GM23338 (cell line): Measurements from ENCODE around the gene LTB4R. TPM values are rescaled to one million over a fixed set of nuclear protein-coding genes. Genes with fewer than 3 reads are reported as not detected.

Experiments used
- ATAC-seq: fragments of 200-7000 bp; cut with Tn5 transposase; 3 replicates; pipeline ENCODE4 v1.9.1; 2020
- DNase-seq: peaks from one replicate; pipeline ENCODE4 v3.0.0-alpha.2; 2015; ENCODE audit warnings: low spot score
- H2AFZ ChIP-seq: fragments of 200-600 bp; sonication (generic); 2 replicates; pipeline ENCODE4 v1.8.0; 2016; ENCODE audit warnings: antibody characterized with exemption, mild to moderate bottlenecking, moderate library complexity
- H3F3A ChIP-seq: fragments of 200-600 bp; sonication (generic); replicated peaks from 2 replicates; pipeline ENCODE4 v1.8.0; 2017; ENCODE audit warnings: antibody characterized with exemption, mixed run types, low read depth
- H3K27ac ChIP-seq: fragments of 200-600 bp; sonication (generic); 2 replicates; pipeline ENCODE4 v1.6.1; 2016; ENCODE audit warnings: low read depth
- H3K27me3 ChIP-seq: fragments of 200-600 bp; sonication (generic); 2 replicates; pipeline ENCODE4 v1.8.0; 2016; ENCODE audit warnings: mild to moderate bottlenecking, mixed run types, moderate library complexity; ENCODE audit not compliant: insufficient read depth
- H3K36me3 ChIP-seq: fragments of 200-600 bp; sonication (generic); 2 replicates; pipeline ENCODE4 v1.8.0; 2016; ENCODE audit warnings: mild to moderate bottlenecking; ENCODE audit not compliant: insufficient read depth
- H3K4me1 ChIP-seq: fragments of 200-600 bp; sonication (generic); 2 replicates; pipeline ENCODE4 v1.8.0; 2016; ENCODE audit warnings: mild to moderate bottlenecking, moderate library complexity; ENCODE audit not compliant: insufficient read depth
- H3K4me2 ChIP-seq: fragments of 200-600 bp; sonication (generic); 2 replicates; pipeline ENCODE4 v1.7.1; 2017; ENCODE audit warnings: mixed run types
- H3K4me3 ChIP-seq: fragments of 200-600 bp; sonication (generic); 2 replicates; pipeline ENCODE4 v1.6.1; 2016; ENCODE audit warnings: mixed run types
- H3K79me2 ChIP-seq: fragments of 200-600 bp; sonication (generic); replicated peaks from 2 replicates; pipeline ENCODE4 v1.8.0; 2017; ENCODE audit warnings: mild to moderate bottlenecking; ENCODE audit not compliant: insufficient read depth
- H3K9me2 ChIP-seq: fragments of 200-600 bp; sonication (generic); 2 replicates; pipeline ENCODE4 v1.8.0; 2017; ENCODE audit not compliant: insufficient read depth
- H4K20me1 ChIP-seq: fragments of 200-600 bp; sonication (generic); replicated peaks from 2 replicates; pipeline ENCODE4 v1.8.0; 2017; ENCODE audit warnings: mild to moderate bottlenecking; ENCODE audit not compliant: insufficient read depth
- H3K27ac Mint-ChIP-seq: 2 replicates; pipeline ENCODE4 v1.8.0; 2020; ENCODE audit warnings: inconsistent platforms, mild to moderate bottlenecking, moderate library complexity, mixed read lengths
- H3K27me3 Mint-ChIP-seq: 3 replicates; pipeline ENCODE4 v1.8.0; 2022; ENCODE audit warnings: low read depth, mild to moderate bottlenecking, moderate library complexity, mixed read lengths, inconsistent platforms; ENCODE audit not compliant: insufficient read depth, poor library complexity
- H3K36me3 Mint-ChIP-seq: 3 replicates; pipeline ENCODE4 v1.8.0; 2021; ENCODE audit warnings: low read depth, mild to moderate bottlenecking, inconsistent platforms, moderate library complexity, mixed read lengths
- H3K4me1 Mint-ChIP-seq: 3 replicates; pipeline ENCODE4 v1.8.0; 2020; ENCODE audit warnings: mild to moderate bottlenecking, inconsistent platforms, mixed read lengths
- H3K4me3 Mint-ChIP-seq: 3 replicates; pipeline ENCODE4 v1.8.0; 2021; ENCODE audit warnings: moderate library complexity, mild to moderate bottlenecking, inconsistent platforms, mixed read lengths
- H3K9me3 Mint-ChIP-seq: 3 replicates; pipeline ENCODE4 v1.8.0; 2020; ENCODE audit warnings: moderate library complexity, mild to moderate bottlenecking, inconsistent platforms, mixed read lengths
- CREB1 ChIP-seq: fragments of 250-450 bp; sonication (Bioruptor Pico); IDR thresholded peaks from 2 replicates; pipeline ENCODE4 v1.5.0; 2020; ENCODE audit warnings: low read depth, mild to moderate bottlenecking, moderate library complexity
- CTCF ChIP-seq, 2 experiments: fragments of 200-600 bp in 1 of 2; sonication (generic) in 1 of 2; conservative IDR thresholded peaks; 2 replicates each; pipeline versions ENCODE4 v1.5.1 to v1.6.1; 2016 to 2017; ENCODE audit warnings: antibody characterized with exemption in 2 of 2, low read depth in 2 of 2, mild to moderate bottlenecking in 2 of 2, moderate library complexity in 1 of 2
- ZNF462 ChIP-seq: fragments of 250-450 bp; sonication (Bioruptor Pico); IDR thresholded peaks from 2 replicates; pipeline ENCODE4 v1.5.0; 2020; ENCODE audit warnings: mild to moderate bottlenecking, moderate library complexity
- polyA plus RNA-seq: library from polyadenylated mRNA; unstranded; fragments of >200 nt; fragmentation: Nextera tagmentation; extraction: Ambion mirVana; gene quantifications from 2 replicates; pipeline ENCODE4 v1.2.1, GENCODE V29; 2016
- total RNA-seq: library from RNA; depleted of rRNA; stranded (reverse); fragments of >200 nt; shearing (Covaris generic); gene quantifications from 2 replicates; pipeline ENCODE4 v1.2.3, GENCODE V29; 2014

Gene LTB4R
- total and polyA plus RNA-seq, 2 experiments from 2014 or later: 2.1 to 4.7 TPM

- peaks cover 22% of the 10 kb centered on the region for H3K4me1 Mint-ChIP-seq
- Histone ChIP-seq H3K4me1 (peaks cover 16% of the 10 kb centered on the region), H3K79me2 (no peaks in the 10 kb centered on the region; the same call in 1 of the 2 replicates), H3K27me3 (no peaks in the 10 kb centered on the region), H3K27ac (peak overlapping the region; percentile 95; the same call in 1 of the 2 replicates), H2AFZ (peak overlapping the region; percentile 93), H4K20me1 (no peaks in the 10 kb centered on the region), H3K9me2 (no peaks in the 10 kb centered on the region), H3K36me3 (no peaks in the 10 kb centered on the region), H3K4me3 (peak overlapping the region; percentile 86), H3K4me2 (peak overlapping the region; percentile 84), H3F3A (peaks cover 11% of the 10 kb centered on the region; the same call in 1 of the 2 replicates)
- peaks cover 9% of the 10 kb centered on the region for H3K27me3 Mint-ChIP-seq
- TF ChIP-seq ZNF462 (no peak), CTCF (conservative IDR thresholded peaks at IDR 0.05; ENCODE audit: low read depth in 2 of 2) (no peak), CREB1 (CRISPR knock-in tag) (0 out of 2 replicates have a peak, but pooled peaks have one; percentile 9)
- H3K4me3 Mint-ChIP-seq: peak overlapping the region; percentile 77
- peak overlapping the region; percentile 94 for H3K27ac Mint-ChIP-seq
- peak; percentile 37; the same call in 2 of the 3 replicates for ATAC-seq
- no peak for DNase-seq
- H3K9me3 Mint-ChIP-seq: no peaks in the 10 kb centered on the region; the same call in 2 of the 3 replicates
- H3K36me3 Mint-ChIP-seq: peaks cover 6% of the 10 kb centered on the region; the same call in 2 of the 3 replicates
These were observed 40.7 kb upstream of the LTB4R start for GRCh38 chr14:24270537-24271133.
